GM10266 (cell line): ENCODE results near the gene DCUN1D2.

ENCODE experiments used
- DNase-seq: peaks from one replicate; pipeline ENCODE4 v3.0.0; 2012; ENCODE audit errors: extremely low spot score
- TF ChIP-seq, protein P1 (sequence below): IDR thresholded peaks from 2 replicates; pipeline ENCODE4 v1.5.1; 2012; ENCODE audit warnings: mild to moderate bottlenecking, low read depth; ENCODE audit not compliant: control insufficient read depth, insufficient read depth; ENCODE audit errors: missing control alignments

DCUN1D2 gene

DNA sequence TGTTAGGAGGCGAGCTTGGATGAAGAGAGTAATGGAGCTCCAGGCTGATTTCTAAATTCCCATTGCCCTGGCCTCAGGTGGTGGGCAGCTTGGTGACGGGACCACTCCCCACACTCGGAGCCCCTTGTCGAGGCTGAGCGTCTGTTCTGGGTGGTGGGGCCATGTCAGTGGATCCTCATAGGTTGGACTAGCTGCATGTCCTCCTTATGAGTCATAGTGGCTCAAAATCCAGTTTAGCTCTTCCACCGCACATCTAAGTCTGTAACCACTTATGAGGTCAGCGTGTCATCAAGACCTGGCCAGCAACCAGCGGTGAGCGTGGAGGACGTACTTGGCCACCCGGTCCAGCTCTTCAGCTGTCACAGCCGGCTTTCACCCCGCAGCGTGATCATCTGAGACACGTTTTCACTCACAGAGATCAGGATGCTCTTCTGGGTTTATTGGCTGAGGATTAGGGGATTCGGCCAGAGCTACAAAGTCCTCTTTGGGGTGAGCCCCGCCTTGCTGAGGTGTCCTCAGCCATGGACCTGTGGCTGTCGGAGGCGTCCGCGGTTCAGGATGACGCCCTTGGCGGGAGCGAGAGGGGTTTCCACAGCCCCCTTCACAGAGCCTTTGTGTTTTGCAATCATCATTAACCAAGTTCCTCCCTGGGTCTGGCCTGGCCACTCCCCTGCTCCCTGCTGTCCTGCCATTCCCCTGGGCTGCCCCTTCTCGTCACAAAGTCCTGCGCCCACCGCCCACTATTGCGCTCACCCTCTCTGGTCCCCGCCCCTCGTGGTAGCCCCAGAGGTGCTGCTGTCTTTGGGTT is 79.1 kb downstream of the DCUN1D2 start:
- DNase-seq = no peak
- TF ChIP-seq, protein P1, sequence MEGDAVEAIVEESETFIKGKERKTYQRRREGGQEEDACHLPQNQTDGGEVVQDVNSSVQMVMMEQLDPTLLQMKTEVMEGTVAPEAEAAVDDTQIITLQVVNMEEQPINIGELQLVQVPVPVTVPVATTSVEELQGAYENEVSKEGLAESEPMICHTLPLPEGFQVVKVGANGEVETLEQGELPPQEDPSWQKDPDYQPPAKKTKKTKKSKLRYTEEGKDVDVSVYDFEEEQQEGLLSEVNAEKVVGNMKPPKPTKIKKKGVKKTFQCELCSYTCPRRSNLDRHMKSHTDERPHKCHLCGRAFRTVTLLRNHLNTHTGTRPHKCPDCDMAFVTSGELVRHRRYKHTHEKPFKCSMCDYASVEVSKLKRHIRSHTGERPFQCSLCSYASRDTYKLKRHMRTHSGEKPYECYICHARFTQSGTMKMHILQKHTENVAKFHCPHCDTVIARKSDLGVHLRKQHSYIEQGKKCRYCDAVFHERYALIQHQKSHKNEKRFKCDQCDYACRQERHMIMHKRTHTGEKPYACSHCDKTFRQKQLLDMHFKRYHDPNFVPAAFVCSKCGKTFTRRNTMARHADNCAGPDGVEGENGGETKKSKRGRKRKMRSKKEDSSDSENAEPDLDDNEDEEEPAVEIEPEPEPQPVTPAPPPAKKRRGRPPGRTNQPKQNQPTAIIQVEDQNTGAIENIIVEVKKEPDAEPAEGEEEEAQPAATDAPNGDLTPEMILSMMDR = no peak

GRCh38 chr13:113410472-113411201 is 79.9 kb downstream of the DCUN1D2 start:
- DNase-seq = no peak
- TF ChIP-seq, protein P1 = no peak

GRCh38 chr13:113408562-113408961 is 81.9 kb downstream of the DCUN1D2 start:
- no peak for DNase-seq
- TF ChIP-seq, protein P1 = no peak

GRCh38 chr13:113407531-113408393 is 82.7 kb downstream of the DCUN1D2 start:
- TF ChIP-seq, protein P1 = no peak
- no peak for DNase-seq

DNA sequence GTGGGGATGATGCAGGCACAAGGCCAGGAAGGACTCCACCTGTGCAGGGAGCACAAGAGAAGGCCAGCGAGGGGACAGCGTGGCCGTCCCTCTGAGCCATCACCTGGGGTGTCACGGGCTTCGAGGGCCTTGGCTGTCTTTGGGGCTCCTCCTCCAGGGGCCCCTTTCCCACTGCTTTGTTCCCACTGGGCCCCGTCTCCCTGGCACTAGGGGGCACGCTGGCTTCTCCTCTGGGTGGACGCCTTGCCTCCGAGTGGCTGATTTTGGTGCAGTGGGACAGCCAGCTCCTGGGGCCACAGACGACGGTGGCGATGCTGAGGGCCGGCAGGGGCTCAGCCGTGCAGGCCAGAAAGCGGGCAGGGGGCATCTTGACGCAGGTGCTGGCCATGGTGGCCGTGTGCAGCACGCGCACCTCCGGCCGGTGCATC is 83.4 kb downstream of the DCUN1D2 start:
- TF ChIP-seq, protein P1 = no peak
- no peak for DNase-seq

- TF ChIP-seq, protein P1 = no peak
- no peak for DNase-seq
Observed at GRCh38 chr13:113406321-113407102, 84.0 kb downstream of the DCUN1D2 start.
